SK-N-SH (cell line): Measurements from ENCODE around the gene PKP2. TPM values are rescaled to one million over a fixed set of nuclear protein-coding genes. Genes with fewer than 3 reads are reported as not detected.

Experiments
- CTCF ChIA-PET: fragments of 300-600, 350-600 bp; formaldehyde crosslinking; extraction: SDS; loops from one replicate; lab custom pipeline; 2021; lab: Yijun Ruan, JAX
- POLR2A ChIA-PET: fragments of 350-600 bp; sonication (Branson Sonifier 250); formaldehyde crosslinking; extraction: SDS; loops from one replicate; lab custom pipeline; 2020; ENCODE audit warnings: antibody characterized with exemption, inconsistent platforms; lab: Yijun Ruan, JAX
- DNase-seq: peaks from one replicate; pipeline ENCODE4 v3.0.0; 2012
- H2AFZ ChIP-seq: fragments of 200-600 bp; sonication (generic); 2 replicates; pipeline ENCODE4 v1.8.1; 2016; ENCODE audit warnings: antibody characterized with exemption, mild to moderate bottlenecking, low read depth
- H3F3A ChIP-seq: fragments of 200-600 bp; sonication (generic); replicated peaks from 2 replicates; pipeline ENCODE3; 2016; ENCODE audit warnings: antibody characterized with exemption, mild to moderate bottlenecking; ENCODE audit not compliant: insufficient read depth
- H3K27ac ChIP-seq, 2 experiments: fragments of 200-500 bp in 1 of 2; fragments of 200-600 bp in 1 of 2; sonication (Bioruptor generic) in 1 of 2; sonication (generic), shearing (Covaris generic) in 1 of 2; 2 replicates each; pipeline versions ENCODE4 v1.5.1 to v1.6.1; 2014 to 2016; ENCODE audit warnings: low read depth in 2 of 2, inconsistent platforms in 1 of 2, low read length in 1 of 2, mild to moderate bottlenecking in 1 of 2, mixed read lengths in 1 of 2
- H3K27me3 ChIP-seq: fragments of 200-600 bp; sonication (generic), shearing (Covaris generic); 2 replicates; pipeline ENCODE4 v1.6.1; 2016; ENCODE audit warnings: mixed run types; ENCODE audit not compliant: insufficient read depth
- H3K36me3 ChIP-seq, 2 experiments: fragments of 200-500 bp in 1 of 2; fragments of 200-600 bp in 1 of 2; sonication (Bioruptor generic) in 1 of 2; sonication (generic) in 1 of 2; replicated peaks in 1 of 2; 2 replicates each; pipeline versions ENCODE3 to v1.5.1; 2014 to 2016; ENCODE audit warnings: low read length in 1 of 2, mild to moderate bottlenecking in 1 of 2; ENCODE audit not compliant: insufficient read depth in 2 of 2, control insufficient read depth in 1 of 2
- H3K4me1 ChIP-seq, 2 experiments: fragments of 200-500 bp in 1 of 2; fragments of 200-600 bp in 1 of 2; sonication (Bioruptor generic) in 1 of 2; sonication (generic), shearing (Covaris generic) in 1 of 2; 2 replicates each; pipeline versions ENCODE4 v1.5.1 to v1.6.1; 2014 to 2016; ENCODE audit warnings: low read depth in 1 of 2, low read length in 1 of 2, mixed run types in 1 of 2; ENCODE audit not compliant: insufficient read depth in 2 of 2, control insufficient read depth in 1 of 2
- H3K4me2 ChIP-seq: fragments of 200-600 bp; sonication (generic), shearing (Covaris generic); 2 replicates; pipeline ENCODE4 v1.6.1; 2017; ENCODE audit warnings: mixed run types
- H3K4me3 ChIP-seq, 2 experiments: fragments of 200-500 bp in 1 of 2; fragments of 200-600 bp in 1 of 2; sonication (Bioruptor generic) in 1 of 2; sonication (generic), shearing (Covaris generic) in 1 of 2; 2 replicates each; pipeline versions ENCODE4 v1.5.1 to v1.8.1; 2014 to 2016; ENCODE audit warnings: low read depth in 2 of 2, inconsistent platforms in 1 of 2, low read length in 1 of 2, mild to moderate bottlenecking in 1 of 2, mixed read lengths in 1 of 2, moderate library complexity in 1 of 2
- H3K79me2 ChIP-seq: fragments of 200-600 bp; sonication (generic); 2 replicates; pipeline ENCODE4 v1.8.1; 2017; ENCODE audit warnings: mild to moderate bottlenecking; ENCODE audit not compliant: insufficient read depth
- H3K9ac ChIP-seq: fragments of 200-600 bp; sonication (generic); 2 replicates; pipeline ENCODE4 v1.6.1; 2017; ENCODE audit warnings: mixed run types
- H3K9me2 ChIP-seq: fragments of 200-600 bp; sonication (generic); 2 replicates; pipeline ENCODE4 v1.6.1; 2017; ENCODE audit warnings: mixed run types
- H3K9me3 ChIP-seq: fragments of 200-600 bp; sonication (generic); 2 replicates; pipeline ENCODE4 v1.6.1; 2017; ENCODE audit warnings: mixed run types, mild to moderate bottlenecking, moderate library complexity
- H4K20me1 ChIP-seq: fragments of 200-600 bp; sonication (generic); 2 replicates; pipeline ENCODE4 v1.6.1; 2017; ENCODE audit warnings: mild to moderate bottlenecking, mixed run types; ENCODE audit not compliant: insufficient read depth
- CHD2 ChIP-seq: fragments of 150-350 bp; IDR thresholded peaks from 2 replicates; pipeline ENCODE4 v1.6.1; 2018; ENCODE audit warnings: low read length; ENCODE audit not compliant: partially characterized antibody
- GABPA ChIP-seq: IDR thresholded peaks from 2 replicates; pipeline ENCODE4 v1.4.0; 2012; ENCODE audit warnings: low read depth, mild to moderate bottlenecking
- IRF3 ChIP-seq: fragments of 150-350 bp; IDR thresholded peaks from 2 replicates; pipeline ENCODE4 v1.6.1; 2016; ENCODE audit warnings: mild to moderate bottlenecking, low read depth, low read length
- NFIC ChIP-seq: IDR thresholded peaks from 2 replicates; pipeline ENCODE4 v1.4.0; 2012; ENCODE audit warnings: borderline replicate concordance
- NRF1 ChIP-seq: IDR thresholded peaks from 2 replicates; pipeline ENCODE4 v1.6.1; 2012; ENCODE audit warnings: low read depth, mild to moderate bottlenecking, low read length
- RAD21 ChIP-seq: IDR thresholded peaks from 2 replicates; pipeline ENCODE4 v1.6.1; 2012; ENCODE audit warnings: mild to moderate bottlenecking, low read length
- REST ChIP-seq: IDR thresholded peaks from 2 replicates; pipeline ENCODE4 v1.6.1; 2012; ENCODE audit warnings: mild to moderate bottlenecking, low read depth, low read length, moderate library complexity
- RFX5 ChIP-seq: IDR thresholded peaks from 2 replicates; pipeline ENCODE4 v1.6.1; 2012; ENCODE audit warnings: mild to moderate bottlenecking, improper control_type of control experiment, low read length
- SIN3A ChIP-seq: IDR thresholded peaks from 2 replicates; pipeline ENCODE4 v1.6.1; 2012; ENCODE audit warnings: low read depth, mild to moderate bottlenecking, low read length, moderate library complexity, borderline replicate concordance
- TAF1 ChIP-seq: IDR thresholded peaks from 2 replicates; pipeline ENCODE4 v1.6.1; 2012; ENCODE audit warnings: low read depth, mild to moderate bottlenecking, low read length, moderate library complexity, borderline replicate concordance
- TEAD4 ChIP-seq: IDR thresholded peaks from 2 replicates; pipeline ENCODE4 v1.4.0; 2012; ENCODE audit warnings: mild to moderate bottlenecking, borderline replicate concordance; ENCODE audit not compliant: insufficient read depth
- YY1 ChIP-seq: IDR thresholded peaks from 2 replicates; pipeline ENCODE4 v1.4.0; 2012; ENCODE audit warnings: low read depth, mild to moderate bottlenecking
- WGBS: methylation state at CpG from one replicate; pipeline ENCODE4 v1.1.6; 2017; ENCODE audit warnings: low lambda C conversion rate; 5-methylcytosine and 5-hydroxymethylcytosine counted together
- polyA plus RNA-seq, 3 experiments: library from polyadenylated mRNA; depleted of rRNA; stranded (reverse); fragments of >200 nt; gene quantifications; 2 replicates each; pipeline ENCODE4 v1.2.3, GENCODE V29; 2012
- TF ChIP-seq, protein P1 (sequence below): IDR thresholded peaks from 2 replicates; pipeline ENCODE4 v1.4.0; 2012; ENCODE audit warnings: low read depth

PKP2 gene
- polyA plus RNA-seq, 1 of the 3 experiments (the other 2 are of a cell fraction), result 0.10 TPM

DNA sequence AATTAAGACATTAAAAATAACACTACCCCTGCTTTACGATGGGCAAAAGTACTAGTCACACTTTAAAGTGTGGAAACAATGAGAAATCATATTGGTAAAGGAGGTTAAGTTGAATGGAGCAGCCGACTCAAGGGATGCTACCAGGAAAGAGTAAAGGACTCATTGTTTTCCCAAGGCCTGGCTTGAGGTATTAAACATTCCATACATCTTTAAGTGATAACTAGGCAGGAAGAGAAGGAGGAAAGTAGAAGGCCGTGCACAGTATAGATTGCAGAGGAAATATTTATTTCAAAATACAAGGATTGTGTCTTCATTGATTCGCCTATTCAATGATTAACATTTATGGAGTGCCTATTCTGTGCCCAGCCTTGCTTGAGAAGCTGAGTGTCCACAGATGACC is 120.3 kb downstream of the PKP2 start (continued):
- TF ChIP-seq TAF1 (no peak), YY1 (no peak), CHD2 (no peak), NRF1 (no peak), TEAD4 (no peak), NFIC (no peak)
- TF ChIP-seq, protein P1, sequence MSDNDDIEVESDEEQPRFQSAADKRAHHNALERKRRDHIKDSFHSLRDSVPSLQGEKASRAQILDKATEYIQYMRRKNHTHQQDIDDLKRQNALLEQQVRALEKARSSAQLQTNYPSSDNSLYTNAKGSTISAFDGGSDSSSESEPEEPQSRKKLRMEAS, result no peak
- TF ChIP-seq, all 33 proteins: peak for 0

- DNase-seq, result no peak
- 32% methylated on average over 6 of the region's 6 CpGs for WGBS
- CTCF ChIA-PET, result interaction anchor here (1.0 to 2.2 kb wide), 2 partner anchors 17 to 174 kb away, joined by 3 to 19 read pairs; partner anchors contain the start of gene YARS2
Measured at GRCh38 chr12:32773691-32774090, 122.9 kb downstream of the PKP2 start.

More at GRCh38 chr12:32773691-32774090, 122.9 kb downstream of the PKP2 start:
- Histone ChIP-seq H3K27me3 (no peaks in the 10 kb centered on the region), H3K9me2 (no peaks in the 10 kb centered on the region), H2AFZ (no peak overlapping the region), H3K79me2 (no peaks in the 10 kb centered on the region), H3K9me3 (no peaks in the 10 kb centered on the region), H3K4me1 (no peaks in the 10 kb centered on the region), H3K4me3 (no peak overlapping the region), H4K20me1 (no peaks in the 10 kb centered on the region), H3K9ac (no peak overlapping the region), H3K27ac (no peak overlapping the region), H3F3A (no peaks in the 10 kb centered on the region), H3K36me3 (no peaks in the 10 kb centered on the region), H3K4me2 (no peak overlapping the region)
- POLR2A ChIA-PET, result no interaction called here
- no peak for TF ChIP-seq TAF1
- TF ChIP-seq REST, result no peak
- TF ChIP-seq GABPA, result no peak
- no peak for TF ChIP-seq SIN3A
- no peak for TF ChIP-seq RAD21
- no peak for TF ChIP-seq RFX5
- TF ChIP-seq CHD2, result no peak
- TF ChIP-seq IRF3, result no peak
